ENCODE results near the gene IER5.

DNA sequence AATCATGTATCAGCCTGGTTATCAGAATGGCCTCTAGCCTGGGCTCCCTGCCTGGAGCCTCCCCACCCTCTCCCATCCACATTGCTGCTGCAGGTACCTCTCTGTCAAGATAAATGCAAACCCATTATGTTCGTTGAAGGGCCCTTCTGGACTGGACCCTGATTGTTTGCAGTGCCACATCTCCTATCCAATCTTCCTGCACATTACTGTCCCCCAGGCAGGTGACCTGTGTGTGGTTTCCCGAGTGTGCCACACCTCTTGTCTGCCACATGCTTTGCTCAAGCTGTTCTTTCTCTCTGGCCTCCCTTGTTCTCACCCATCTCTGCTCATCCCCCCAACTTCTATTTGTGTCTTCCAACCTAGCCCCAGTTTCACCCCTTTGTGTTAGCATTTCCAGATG is 32.4 kb downstream of the IER5 start:
- no peak for TF ChIP-seq POLR2A (IDR thresholded peaks at IDR 0.05; ENCODE audit: borderline replicate concordance, extremely low read depth, insufficient read depth, insufficient read length)
- TF ChIP-seq, protein P1, sequence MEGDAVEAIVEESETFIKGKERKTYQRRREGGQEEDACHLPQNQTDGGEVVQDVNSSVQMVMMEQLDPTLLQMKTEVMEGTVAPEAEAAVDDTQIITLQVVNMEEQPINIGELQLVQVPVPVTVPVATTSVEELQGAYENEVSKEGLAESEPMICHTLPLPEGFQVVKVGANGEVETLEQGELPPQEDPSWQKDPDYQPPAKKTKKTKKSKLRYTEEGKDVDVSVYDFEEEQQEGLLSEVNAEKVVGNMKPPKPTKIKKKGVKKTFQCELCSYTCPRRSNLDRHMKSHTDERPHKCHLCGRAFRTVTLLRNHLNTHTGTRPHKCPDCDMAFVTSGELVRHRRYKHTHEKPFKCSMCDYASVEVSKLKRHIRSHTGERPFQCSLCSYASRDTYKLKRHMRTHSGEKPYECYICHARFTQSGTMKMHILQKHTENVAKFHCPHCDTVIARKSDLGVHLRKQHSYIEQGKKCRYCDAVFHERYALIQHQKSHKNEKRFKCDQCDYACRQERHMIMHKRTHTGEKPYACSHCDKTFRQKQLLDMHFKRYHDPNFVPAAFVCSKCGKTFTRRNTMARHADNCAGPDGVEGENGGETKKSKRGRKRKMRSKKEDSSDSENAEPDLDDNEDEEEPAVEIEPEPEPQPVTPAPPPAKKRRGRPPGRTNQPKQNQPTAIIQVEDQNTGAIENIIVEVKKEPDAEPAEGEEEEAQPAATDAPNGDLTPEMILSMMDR (IDR thresholded peaks at IDR 0.05 in 2 of 3, conservative IDR thresholded peaks at IDR 0.05 in 1 of 3; ENCODE audit: borderline replicate concordance in 1 of 3, insufficient read depth in 1 of 3, low read depth in 2 of 3, low read length in 2 of 3), result no peak
- TF ChIP-seq, protein P2, sequence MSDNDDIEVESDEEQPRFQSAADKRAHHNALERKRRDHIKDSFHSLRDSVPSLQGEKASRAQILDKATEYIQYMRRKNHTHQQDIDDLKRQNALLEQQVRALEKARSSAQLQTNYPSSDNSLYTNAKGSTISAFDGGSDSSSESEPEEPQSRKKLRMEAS (IDR thresholded peaks at IDR 0.05), result no peak
- TF ChIP-seq EZH2 (IDR thresholded peaks at IDR 0.05), result no peak
